Neural cell (in vitro differentiated cells): ENCODE measurements around the gene SLC38A3.

Source experiments
- EP300 ChIP-seq: fragments of 450-650 bp; conservative IDR thresholded peaks from 2 replicates; pipeline ENCODE4 v1.6.1; 2014; ENCODE audit warnings: antibody characterized with exemption, mild to moderate bottlenecking, moderate library complexity; ENCODE audit not compliant: poor library complexity, severe bottlenecking
- EZH2 ChIP-seq: fragments of 200-600, 300-800 bp; shearing (Covaris generic), sonication (generic); IDR thresholded peaks from 2 replicates; pipeline ENCODE4 v1.6.1; 2014; ENCODE audit warnings: antibody characterized with exemption, low read length, borderline replicate concordance, mild to moderate bottlenecking; ENCODE audit not compliant: insufficient read depth, poor library complexity, severe bottlenecking
- MXI1 ChIP-seq: fragments of 450-650 bp; conservative IDR thresholded peaks from 2 replicates; pipeline ENCODE4 v1.6.1; 2014; ENCODE audit warnings: antibody characterized with exemption, mild to moderate bottlenecking; ENCODE audit not compliant: poor library complexity, severe bottlenecking
- RAD21 ChIP-seq: fragments of 450-650 bp; conservative IDR thresholded peaks from 2 replicates; pipeline ENCODE4 v1.6.1; 2014; ENCODE audit warnings: antibody characterized with exemption, mild to moderate bottlenecking, moderate library complexity
- REST ChIP-seq: IDR thresholded peaks from 2 replicates; pipeline ENCODE4 v1.6.1; 2012; ENCODE audit warnings: borderline replicate concordance
- SMC3 ChIP-seq: fragments of 450-650 bp; conservative IDR thresholded peaks from 2 replicates; pipeline ENCODE4 v1.6.1; 2014; ENCODE audit warnings: antibody characterized with exemption, mild to moderate bottlenecking, moderate library complexity; ENCODE audit not compliant: poor library complexity
- TAF1 ChIP-seq: IDR thresholded peaks from 2 replicates; pipeline ENCODE4 v1.6.1; 2012; ENCODE audit warnings: low read depth
- TF ChIP-seq, protein P1 (sequence below): fragments of 450-650 bp; IDR thresholded peaks from 2 replicates; pipeline ENCODE4 v1.5.1; 2014; ENCODE audit warnings: antibody characterized with exemption, mild to moderate bottlenecking, moderate library complexity; ENCODE audit not compliant: poor library complexity, severe bottlenecking

GRCh38 chr3:50185230-50185629, 19.8 kb upstream of the SLC38A3 start:
- TF ChIP-seq, protein P1, sequence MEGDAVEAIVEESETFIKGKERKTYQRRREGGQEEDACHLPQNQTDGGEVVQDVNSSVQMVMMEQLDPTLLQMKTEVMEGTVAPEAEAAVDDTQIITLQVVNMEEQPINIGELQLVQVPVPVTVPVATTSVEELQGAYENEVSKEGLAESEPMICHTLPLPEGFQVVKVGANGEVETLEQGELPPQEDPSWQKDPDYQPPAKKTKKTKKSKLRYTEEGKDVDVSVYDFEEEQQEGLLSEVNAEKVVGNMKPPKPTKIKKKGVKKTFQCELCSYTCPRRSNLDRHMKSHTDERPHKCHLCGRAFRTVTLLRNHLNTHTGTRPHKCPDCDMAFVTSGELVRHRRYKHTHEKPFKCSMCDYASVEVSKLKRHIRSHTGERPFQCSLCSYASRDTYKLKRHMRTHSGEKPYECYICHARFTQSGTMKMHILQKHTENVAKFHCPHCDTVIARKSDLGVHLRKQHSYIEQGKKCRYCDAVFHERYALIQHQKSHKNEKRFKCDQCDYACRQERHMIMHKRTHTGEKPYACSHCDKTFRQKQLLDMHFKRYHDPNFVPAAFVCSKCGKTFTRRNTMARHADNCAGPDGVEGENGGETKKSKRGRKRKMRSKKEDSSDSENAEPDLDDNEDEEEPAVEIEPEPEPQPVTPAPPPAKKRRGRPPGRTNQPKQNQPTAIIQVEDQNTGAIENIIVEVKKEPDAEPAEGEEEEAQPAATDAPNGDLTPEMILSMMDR, result no peak
- TF ChIP-seq EP300 (no peak), TAF1 (no peak), SMC3 (no peak), EZH2 (no peak), MXI1 (no peak), RAD21 (no peak), REST (no peak)
